ENCODE measurements around the gene RAB1B.

DNA sequence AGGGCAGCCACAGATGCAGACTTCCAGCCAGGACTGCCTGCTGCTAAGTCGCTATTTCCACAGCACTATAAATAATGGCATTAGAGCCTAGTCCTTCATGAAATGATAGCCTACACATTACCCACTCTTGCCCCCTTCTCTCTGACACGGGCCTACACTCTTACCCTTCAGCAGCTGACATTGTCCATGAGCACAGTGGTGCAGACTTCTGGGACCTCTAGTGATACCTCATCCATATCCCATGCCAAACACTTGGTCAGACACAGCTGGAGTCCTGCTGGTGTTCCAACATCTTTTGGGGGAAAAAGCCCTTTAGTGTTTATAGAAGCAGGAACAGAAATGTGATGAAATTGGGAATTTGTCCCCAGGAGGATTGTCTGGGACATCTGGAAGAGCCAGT is 43.4 kb upstream of the RAB1B start:
- TF ChIP-seq, protein P1, sequence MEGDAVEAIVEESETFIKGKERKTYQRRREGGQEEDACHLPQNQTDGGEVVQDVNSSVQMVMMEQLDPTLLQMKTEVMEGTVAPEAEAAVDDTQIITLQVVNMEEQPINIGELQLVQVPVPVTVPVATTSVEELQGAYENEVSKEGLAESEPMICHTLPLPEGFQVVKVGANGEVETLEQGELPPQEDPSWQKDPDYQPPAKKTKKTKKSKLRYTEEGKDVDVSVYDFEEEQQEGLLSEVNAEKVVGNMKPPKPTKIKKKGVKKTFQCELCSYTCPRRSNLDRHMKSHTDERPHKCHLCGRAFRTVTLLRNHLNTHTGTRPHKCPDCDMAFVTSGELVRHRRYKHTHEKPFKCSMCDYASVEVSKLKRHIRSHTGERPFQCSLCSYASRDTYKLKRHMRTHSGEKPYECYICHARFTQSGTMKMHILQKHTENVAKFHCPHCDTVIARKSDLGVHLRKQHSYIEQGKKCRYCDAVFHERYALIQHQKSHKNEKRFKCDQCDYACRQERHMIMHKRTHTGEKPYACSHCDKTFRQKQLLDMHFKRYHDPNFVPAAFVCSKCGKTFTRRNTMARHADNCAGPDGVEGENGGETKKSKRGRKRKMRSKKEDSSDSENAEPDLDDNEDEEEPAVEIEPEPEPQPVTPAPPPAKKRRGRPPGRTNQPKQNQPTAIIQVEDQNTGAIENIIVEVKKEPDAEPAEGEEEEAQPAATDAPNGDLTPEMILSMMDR (IDR thresholded peaks at IDR 0.05), result no peak
- no peak for TF ChIP-seq EZH2 (IDR thresholded peaks at IDR 0.05; ENCODE audit: borderline replicate concordance, insufficient read depth, low read depth, low read length, poor library complexity, severe bottlenecking)

Measured in B cell (primary cell).